Nucleus accumbens (tissue), 56 donors: ENCODE data around the gene NFS1.
"Not testable (repeated sequence)": the region's sequence is repeated elsewhere in the genome, so short reads cannot be mapped to it uniquely, and the experiment has no call there.

Source experiments
- DNase-seq, 56 donors: peaks; one replicate each; lab custom pipeline; 2025; lab: John Stamatoyannopoulos, UW

The NFS1 gene

GRCh38 chr20:35699127-35699956 lies at the start of gene NFS1, which contains the start of gene ROMO1:
Gene NFS1, minus strand, starts transcription at chr20:35699352. Its CDS starts 64 bp downstream, at chr20:35699288.
Gene ROMO1, plus strand, starts transcription at chr20:35699405. Its CDS starts 228 bp downstream, at chr20:35699633.
- peak in 55 of 56 donors; percentile 10 to 92 (median 75) for DNase-seq

- DNase-seq: not testable (repeated sequence)
These were observed 45.3 kb upstream of the NFS1 start for GRCh38 chr20:35744492-35744841.

GRCh38 chr20:35743693-35744491 lies 44.7 kb upstream of the NFS1 start:
- DNase-seq: peak in 1 of 56 donors; percentile 3

GRCh38 chr20:35742741-35743523 lies 43.8 kb upstream of the NFS1 start:
- peak in 2 of 56 donors; percentile 15 to 19 for DNase-seq

- peak; percentile 84 to 100 (median 99) for DNase-seq
These were observed 43.0 kb upstream of the NFS1 start, which contains the start of gene RBM39 for GRCh38 chr20:35741892-35742740. Gene RBM39, minus strand, starts transcription at chr20:35742260. Its CDS starts 1,386 bp downstream, at chr20:35740874.

- no peak for DNase-seq
These were observed 40.4 kb upstream of the NFS1 start for GRCh38 chr20:35739294-35740163.

- DNase-seq: no peak
These were observed 39.4 kb upstream of the NFS1 start for GRCh38 chr20:35738410-35739179.

GRCh38 chr20:35737865-35738333 lies 38.7 kb upstream of the NFS1 start:
- DNase-seq: no peak

GRCh38 chr20:35735826-35736470 lies 36.8 kb upstream of the NFS1 start:
- DNase-seq: no peak

GRCh38 chr20:35734777-35735649 lies 35.9 kb upstream of the NFS1 start:
- no peak for DNase-seq

GRCh38 chr20:35734374-35734773 lies 35.2 kb upstream of the NFS1 start:
- DNase-seq: no peak

- DNase-seq: no peak
These were observed 33.5 kb upstream of the NFS1 start for GRCh38 chr20:35732644-35732982.

GRCh38 chr20:35731862-35732643 lies 32.9 kb upstream of the NFS1 start:
- no peak for DNase-seq

GRCh38 chr20:35731469-35731788 lies 32.3 kb upstream of the NFS1 start:
- DNase-seq: no peak

- no peak for DNase-seq
These were observed 31.7 kb upstream of the NFS1 start for GRCh38 chr20:35730583-35731468.
